K562 (cell line): ENCODE measurements around the gene C2CD2. TPM values are rescaled to one million over a fixed set of nuclear protein-coding genes. Genes with fewer than 3 reads are reported as not detected.

ENCODE experiments used
- ATAC-seq: fragments of 200-7000 bp; cut with Tn5 transposase; 3 replicates; pipeline ENCODE4 v1.9.1; 2020; ENCODE audit warnings: moderate library complexity
- BruUV-seq: library from RNA; stranded (reverse); fragments of 400-500 nt; replicated peaks from 2 replicates; lab custom pipeline; 2021; lab: Mats Ljungman, UMichigan
- CTCF ChIA-PET: fragments of 300-600 bp; formaldehyde crosslinking; extraction: SDS; loops from one replicate; lab custom pipeline; 2021; ENCODE audit warnings: low intra/inter-chr PET ratio; lab: Yijun Ruan, JAX
- POLR2A ChIA-PET: fragments of 300-600, 350-650 bp; sonication (Branson Sonifier 250); formaldehyde crosslinking; extraction: SDS; loops from one replicate; lab custom pipeline; 2021; ENCODE audit warnings: antibody characterized with exemption, inconsistent platforms; lab: Yijun Ruan, JAX
- DNase-seq, 4 experiments: peaks; one replicate each; pipeline versions ENCODE4 v3.0.0 to v3.0.0-alpha.2; 2011 to 2018; ENCODE audit warnings: low spot score in 3 of 4, mixed read lengths in 3 of 4; ENCODE audit errors: extremely low read depth in 1 of 4
- FAIRE-seq: peaks from 2 replicates; lab custom pipeline; 2011; peaks lifted over from hg19 to GRCh38; lab: Jason Lieb, UNC
- H2AFZ ChIP-seq: 2 replicates; pipeline ENCODE4 v1.6.0; 2011; ENCODE audit warnings: low read depth, low read length, control low read depth, inconsistent platforms
- H3K27ac ChIP-seq: fragments of 200-600 bp; 3 replicates; pipeline ENCODE4 v1.8.0; 2011; ENCODE audit warnings: low read depth, mild to moderate bottlenecking, control low read depth, inconsistent platforms, low read length, moderate library complexity, mixed read lengths; ENCODE audit errors: extremely low read depth
- H3K27me3 ChIP-seq, 2 experiments: fragments of 300-600 bp in 1 of 2; 2 replicates in 1 of 2; 3 replicates in 1 of 2; pipeline versions ENCODE4 v1.6.0 to v1.8.0; 2011; ENCODE audit warnings: inconsistent platforms in 2 of 2, low read length in 2 of 2, mild to moderate bottlenecking in 1 of 2, mixed read lengths in 1 of 2, moderate library complexity in 1 of 2; ENCODE audit not compliant: control insufficient read depth in 2 of 2, insufficient read depth in 2 of 2
- H3K36me3 ChIP-seq: fragments of 300-600 bp; 3 replicates; pipeline ENCODE4 v1.8.0; 2011; ENCODE audit warnings: mild to moderate bottlenecking, low read length, inconsistent platforms; ENCODE audit not compliant: control insufficient read depth, insufficient read depth
- H3K4me1 ChIP-seq, 2 experiments: fragments of 200-600 bp in 1 of 2; replicated peaks in 1 of 2; 2 replicates in 1 of 2; 3 replicates in 1 of 2; pipeline versions ENCODE4 v1.5.1 to v1.8.0; 2011; ENCODE audit warnings: inconsistent platforms in 2 of 2, low read length in 2 of 2, mild to moderate bottlenecking in 1 of 2, mixed read lengths in 1 of 2, moderate library complexity in 1 of 2; ENCODE audit not compliant: control insufficient read depth in 2 of 2, insufficient read depth in 2 of 2
- H3K4me2 ChIP-seq: 2 replicates; pipeline ENCODE4 v1.6.1; 2011; ENCODE audit warnings: low read length, control low read depth, inconsistent platforms, mixed read lengths; ENCODE audit not compliant: insufficient read depth
- H3K4me3 ChIP-seq: fragments of 200-600 bp; sonication (generic), shearing (Covaris generic); 2 replicates; pipeline ENCODE4 v1.5.1; 2016; ENCODE audit warnings: control low read depth, inconsistent platforms
- H3K79me2 ChIP-seq: fragments of 200-600 bp; 3 replicates; pipeline ENCODE4 v1.8.0; 2011; ENCODE audit warnings: low read length, inconsistent platforms; ENCODE audit not compliant: control insufficient read depth, insufficient read depth
- H3K9ac ChIP-seq, 2 experiments: 2 replicates each; pipeline versions ENCODE4 v1.6.0 to v1.6.1; 2011; ENCODE audit warnings: low read depth in 2 of 2, low read length in 2 of 2, control low read depth in 1 of 2, inconsistent platforms in 1 of 2, mild to moderate bottlenecking in 1 of 2, mixed read lengths in 1 of 2; ENCODE audit not compliant: insufficient read depth in 1 of 2
- H3K9me1 ChIP-seq: one replicate; pipeline ENCODE4 v1.6.0; 2011; ENCODE audit warnings: inconsistent platforms, mild to moderate bottlenecking, low read length, moderate library complexity; ENCODE audit not compliant: control insufficient read depth, insufficient read depth
- H3K9me3 ChIP-seq: replicated peaks from 2 replicates; pipeline ENCODE4 v1.5.1; 2011; ENCODE audit warnings: low read depth, low read length, inconsistent platforms; ENCODE audit not compliant: control insufficient read depth, insufficient read depth
- H4K20me1 ChIP-seq: replicated peaks from 2 replicates; pipeline ENCODE4 v1.6.1; 2011; ENCODE audit warnings: low read length, inconsistent platforms, mixed read lengths; ENCODE audit not compliant: control insufficient read depth, insufficient read depth
- BRF2 ChIP-seq: IDR thresholded peaks from 3 replicates; pipeline ENCODE4 v1.6.1; 2011; ENCODE audit warnings: borderline replicate concordance, mild to moderate bottlenecking; ENCODE audit not compliant: insufficient read length, insufficient read depth
- EWSR1 ChIP-seq: fragments of 450-650 bp; IDR thresholded peaks from 2 replicates; pipeline ENCODE4 v1.6.1; 2018; ENCODE audit warnings: borderline replicate concordance, mild to moderate bottlenecking, low read depth, moderate library complexity; ENCODE audit not compliant: partially characterized antibody
- HDAC2 ChIP-seq: fragments of 450-650 bp; IDR thresholded peaks from 2 replicates; pipeline ENCODE4 v1.6.1; 2016; ENCODE audit warnings: mild to moderate bottlenecking
- PATZ1 ChIP-seq: fragments of 250-450 bp; sonication (Bioruptor Pico); IDR thresholded peaks from 2 replicates; pipeline ENCODE4 v1.5.0; 2020; ENCODE audit warnings: mild to moderate bottlenecking, borderline replicate concordance
- SMARCB1 ChIP-seq: IDR thresholded peaks from 2 replicates; pipeline ENCODE4 v1.6.1; 2011; ENCODE audit warnings: improper control_type of control experiment, low read depth; ENCODE audit not compliant: insufficient read length
- ZNF133 ChIP-seq: fragments of 250-450 bp; sonication (Bioruptor Pico); IDR thresholded peaks from 2 replicates; pipeline ENCODE4 v1.4.0; 2020; ENCODE audit warnings: mild to moderate bottlenecking
- ZNF165 ChIP-seq: fragments of 250-450 bp; sonication (Bioruptor Pico); IDR thresholded peaks from 2 replicates; pipeline ENCODE4 v1.4.0; 2020; ENCODE audit warnings: borderline replicate concordance
- ZNF239 ChIP-seq: fragments of 250-450 bp; sonication (Bioruptor Pico); IDR thresholded peaks from 2 replicates; pipeline ENCODE4 v1.4.0; 2020; ENCODE audit warnings: mild to moderate bottlenecking
- ZNF398 ChIP-seq: fragments of 250-450 bp; sonication (Bioruptor Pico); IDR thresholded peaks from 2 replicates; pipeline ENCODE4 v1.8.0; 2021; ENCODE audit warnings: moderate library complexity, mild to moderate bottlenecking, inconsistent platforms
- WGBS: fragments of 100-300 bp; shearing (Covaris generic); methylation state at CpG from one replicate; pipeline ENCODE4 v1.1.6; 2016; ENCODE audit warnings: low coverage, mixed read lengths; ENCODE audit not compliant: insufficient coverage; ENCODE audit errors: missing lambda C conversion rate; 5-methylcytosine and 5-hydroxymethylcytosine counted together
- in situ Hi-C: fragments of 300-500 bp; cut with MboI; formaldehyde crosslinking; loops from 4 replicates; pipeline ENCODE4 v1.15.0; 2018; ENCODE audit warnings: inconsistent platforms, mixed read lengths
- intact Hi-C: fragments of 100-400 bp; cut with micrococcal nuclease; formaldehyde crosslinking; loops from 2 replicates; pipeline ENCODE4 v1.14.2; 2022
- polyA plus RNA-seq, 8 experiments: library from polyadenylated mRNA; depleted of rRNA in 4 of 8; stranded (reverse) in 5 of 8; unstranded in 3 of 8; fragments of >200 nt; fragmentation: Nextera tagmentation in 2 of 8; fragmentation: Illumina TruSeq in 1 of 8; extraction: Ambion mirVana in 2 of 8; extraction: Trizol in 1 of 8; gene quantifications; 2 replicates each; pipeline versions ENCODE4 v1.2.1 to v1.2.3, GENCODE V29; 2011 to 2014; ENCODE audit warnings: inconsistent platforms in 1 of 8, missing spikeins in 1 of 8
- total RNA-seq, 7 experiments: library from RNA; depleted of rRNA in 6 of 7; stranded (reverse); fragments of >200 nt in 6 of 7; fragmentation: Illumina TruSeq in 2 of 7; extraction: Trizol in 2 of 7; gene quantifications; 2 replicates each; pipeline versions ENCODE4 v1.2.1 to v1.2.3, GENCODE V29; 2011 to 2021; ENCODE audit warnings: low replicate concordance in 1 of 7
- TF ChIP-seq, protein P1 (sequence below): IDR thresholded peaks from 2 replicates; pipeline ENCODE4 v1.6.1; 2012; ENCODE audit warnings: low read depth, low read length, improper control_type of control experiment, borderline replicate concordance

C2CD2 gene
- total and polyA plus RNA-seq, 9 of the 15 experiments (the other 6 are each of a cell fraction or from before 2014, with no cell fraction given), result 1.3 to 21.6 (median 12.1) TPM

DNA sequence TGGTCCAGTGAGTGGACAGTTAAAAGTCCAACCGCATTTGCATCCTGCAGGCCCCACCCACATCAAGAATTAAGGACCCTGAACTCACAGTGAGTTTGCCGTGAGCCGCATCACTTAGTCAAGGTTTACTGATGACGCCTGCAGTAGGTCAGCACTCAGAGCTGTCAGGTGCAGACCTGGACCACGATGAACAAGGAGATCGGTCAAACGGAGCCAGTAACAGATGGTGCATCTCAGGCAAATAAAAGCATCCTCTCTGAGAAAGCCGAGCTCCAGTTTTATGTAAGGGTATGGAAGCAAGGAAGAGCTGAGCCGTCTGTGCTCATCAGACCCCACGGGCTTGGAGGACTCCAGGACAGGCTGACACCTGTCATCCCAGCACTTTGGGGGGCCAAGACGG is 79.2 kb downstream of the C2CD2 start (continued):
- TF ChIP-seq PATZ1 (CRISPR knock-in tag), result no peak
- no peak for TF ChIP-seq EWSR1

DNA sequence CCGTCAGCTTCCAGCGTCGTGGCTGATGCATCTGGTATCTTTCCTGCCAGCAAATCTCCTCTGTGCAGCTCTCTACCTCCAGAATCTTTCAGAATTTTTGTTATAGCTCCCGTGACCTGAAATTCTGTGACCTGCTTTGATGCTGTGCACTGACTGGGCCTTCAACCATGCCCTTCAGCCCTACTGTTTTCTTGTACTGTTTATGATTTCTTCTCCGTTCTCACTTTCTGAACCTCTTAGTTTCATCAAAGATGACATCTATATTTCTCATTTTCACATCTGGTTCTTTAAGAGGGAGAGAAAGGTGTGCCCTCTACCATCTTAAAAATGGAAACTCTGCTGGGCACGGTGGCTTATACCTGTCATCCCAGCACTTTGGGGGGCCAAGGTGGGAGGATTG is 80.4 kb downstream of the C2CD2 start:
- in situ Hi-C loops, result no loop called here
- TF ChIP-seq ZNF239 (CRISPR knock-in tag), result no peak
- no peak for TF ChIP-seq ZNF398 (CRISPR knock-in tag)
- TF ChIP-seq, protein P1, sequence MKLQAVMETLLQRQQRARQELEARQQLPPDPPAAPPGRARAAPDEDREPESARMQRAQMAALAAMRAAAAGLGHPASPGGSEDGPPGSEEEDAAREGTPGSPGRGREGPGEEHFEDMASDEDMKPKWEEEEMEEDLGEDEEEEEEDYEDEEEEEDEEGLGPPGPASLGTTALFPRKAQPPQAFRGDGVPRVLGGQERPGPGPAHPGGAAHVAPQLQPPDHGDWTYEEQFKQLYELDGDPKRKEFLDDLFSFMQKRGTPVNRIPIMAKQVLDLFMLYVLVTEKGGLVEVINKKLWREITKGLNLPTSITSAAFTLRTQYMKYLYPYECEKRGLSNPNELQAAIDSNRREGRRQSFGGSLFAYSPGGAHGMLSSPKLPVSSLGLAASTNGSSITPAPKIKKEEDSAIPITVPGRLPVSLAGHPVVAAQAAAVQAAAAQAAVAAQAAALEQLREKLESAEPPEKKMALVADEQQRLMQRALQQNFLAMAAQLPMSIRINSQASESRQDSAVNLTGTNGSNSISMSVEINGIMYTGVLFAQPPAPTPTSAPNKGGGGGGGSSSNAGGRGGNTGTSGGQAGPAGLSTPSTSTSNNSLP, result no peak
- TF ChIP-seq BRF2, result no peak
- no peak for TF ChIP-seq SMARCB1
- TF ChIP-seq ZNF165, result no peak
- TF ChIP-seq ZNF133, result no peak
- no peak for TF ChIP-seq HDAC2

More for the DNA sequence above, 80.4 kb downstream of the C2CD2 start:
- no peak for DNase-seq
- Histone ChIP-seq H3K36me3 (peaks cover 12% of the 10 kb centered on the region; the same call in 2 of the 3 replicates), H3K9ac (no peak overlapping the region; a peak in 1 of 4 replicates), H3K79me2 (peaks cover 34% of the 10 kb centered on the region), H3K27me3 (no peaks in the 10 kb centered on the region), H3K4me1 (peaks cover 16 to 22% of the 10 kb centered on the region in 2 experiments), H3K9me1 (peaks cover 3% of the 10 kb centered on the region), H3K27ac (no peak overlapping the region), H4K20me1 (no peaks in the 10 kb centered on the region), H3K4me3 (no peak overlapping the region), H2AFZ (no peak overlapping the region), H3K4me2 (no peak overlapping the region), H3K9me3 (no peaks in the 10 kb centered on the region)
- POLR2A ChIA-PET, result interaction anchor here (1.4 kb wide), 1 partner anchor 11 kb away, joined by 3 read pairs; no protein-coding TSS in a partner anchor
- ATAC-seq, result no peak
- CTCF ChIA-PET, result no interaction called here
- FAIRE-seq, result no peak
- 88% methylated on average over 6 of the region's 6 CpGs for WGBS
- no TSS peak for BruUV-seq
- intact Hi-C loops, result loop anchor here (10.0 kb wide), 1 partner anchor 141 kb away; the partner anchor contains the start of gene ZBTB21
